ENCODE data around the gene DMXL2. TPM values are rescaled to one million over a fixed set of nuclear protein-coding genes. Genes with fewer than 3 reads are reported as not detected.

DMXL2 gene
- total RNA-seq, 6 experiments from 2014 or later: 8.8 to 16.1 (median 12.7) TPM

GRCh38 chr15:51516291-51516690 is 106.3 kb downstream of the DMXL2 start:
- no peaks in the 10 kb centered on the region for H3K27me3 ChIP-seq
- ATAC-seq: no peak
- no peak overlapping the region for H3K27ac ChIP-seq
- DNase-seq: no peak
- intact Hi-C loops (cut with DNase I): no loop called here
- H3K4me3 ChIP-seq: no peak overlapping the region
- WGBS (ENCODE audit: insufficient coverage, low coverage, low lambda C conversion rate, missing lambda C conversion rate): 85% methylated on average over 1 of the region's 1 CpG
- TF ChIP-seq POLR2A (IDR thresholded peaks at IDR 0.05) (no peak), CTCF (IDR thresholded peaks at IDR 0.05) (no peak)
- no peaks in the 10 kb centered on the region for H3K4me1 ChIP-seq
- no peaks in the 10 kb centered on the region for H3K36me3 ChIP-seq
- no peaks in the 10 kb centered on the region for H3K9me3 ChIP-seq

GRCh38 chr15:51505251-51505650 is 117.3 kb downstream of the DMXL2 start:
- Histone ChIP-seq H3K4me3 (no peak overlapping the region), H3K4me1 (no peaks in the 10 kb centered on the region), H3K9me3 (no peaks in the 10 kb centered on the region), H3K27me3 (no peaks in the 10 kb centered on the region), H3K36me3 (no peaks in the 10 kb centered on the region), H3K27ac (no peak overlapping the region)
- DNase-seq: no peak
- TF ChIP-seq POLR2A (IDR thresholded peaks at IDR 0.05): no peak
- no peak for TF ChIP-seq CTCF (IDR thresholded peaks at IDR 0.05)
- 86% methylated on average over 1 of the region's 1 CpG for WGBS (ENCODE audit: insufficient coverage, low coverage, low lambda C conversion rate, missing lambda C conversion rate)
- intact Hi-C loops (cut with DNase I): no loop called here
- ATAC-seq: peak in 1 of 4 donors; percentile 17

- no peak for DNase-seq
- TF ChIP-seq POLR2A (IDR thresholded peaks at IDR 0.05) (no peak), CTCF (IDR thresholded peaks at IDR 0.05) (no peak)
These were observed 119.6 kb downstream of the DMXL2 start for GRCh38 chr15:51503003-51503402.

GRCh38 chr15:51499379-51499976 is 123.1 kb downstream of the DMXL2 start:
- DNase-seq (no peak), ATAC-seq (peak; percentile 72 to 80 (median 77))
- 0% methylated on average over 1 of the region's 5 CpGs for WGBS (ENCODE audit: insufficient coverage, low coverage, low lambda C conversion rate, missing lambda C conversion rate)
- TF ChIP-seq CTCF (IDR thresholded peaks at IDR 0.05) (peak; percentile 53 to 70 (median 66)), POLR2A (IDR thresholded peaks at IDR 0.05) (no peak)
- H3K4me3 ChIP-seq: no peak overlapping the region
- H3K36me3 ChIP-seq: no peaks in the 10 kb centered on the region
- peaks cover 0 to 7% (median 3%) of the 10 kb centered on the region in 4 donors for H3K4me1 ChIP-seq
- intact Hi-C loops (cut with DNase I): no loop called here
- no peaks in the 10 kb centered on the region for H3K9me3 ChIP-seq
- H3K27ac ChIP-seq: no peak overlapping the region
- H3K27me3 ChIP-seq: no peaks in the 10 kb centered on the region

More at GRCh38 chr15:51503003-51503402, 119.6 kb downstream of the DMXL2 start:
- H3K4me1 ChIP-seq: no peaks in the 10 kb centered on the region
- no peak overlapping the region for H3K4me3 ChIP-seq
- H3K27ac ChIP-seq: no peak overlapping the region
- ATAC-seq: no peak
- no peaks in the 10 kb centered on the region for H3K9me3 ChIP-seq
- intact Hi-C loops (cut with DNase I): no loop called here
- H3K36me3 ChIP-seq: no peaks in the 10 kb centered on the region
- H3K27me3 ChIP-seq: no peaks in the 10 kb centered on the region

GRCh38 chr15:51497806-51498205 is 124.8 kb downstream of the DMXL2 start:
- H3K4me1 ChIP-seq: peaks cover 3 to 22% (median 10%) of the 10 kb centered on the region in 4 donors
- DNase-seq (no peak), ATAC-seq (no peak)
- no peaks in the 10 kb centered on the region for H3K36me3 ChIP-seq
- no peaks in the 10 kb centered on the region for H3K9me3 ChIP-seq
- 95% methylated on average over 3 of the region's 3 CpGs for WGBS (ENCODE audit: insufficient coverage, low coverage, low lambda C conversion rate, missing lambda C conversion rate)
- TF ChIP-seq POLR2A (IDR thresholded peaks at IDR 0.05) (no peak), CTCF (IDR thresholded peaks at IDR 0.05) (no peak)
- H3K4me3 ChIP-seq: no peak overlapping the region
- H3K27ac ChIP-seq: no peak overlapping the region
- no peaks in the 10 kb centered on the region for H3K27me3 ChIP-seq
- intact Hi-C loops (cut with DNase I): no loop called here
